BJ (cell line): ENCODE data around the gene SPTBN1. TPM values are rescaled to one million over a fixed set of nuclear protein-coding genes. Genes with fewer than 3 reads are reported as not detected.

ENCODE experiments used
- CTCF ChIA-PET: fragments of 350-600 bp; formaldehyde crosslinking; extraction: SDS; loops from one replicate; lab custom pipeline; 2021; ENCODE audit warnings: antibody characterized with exemption, inconsistent platforms; lab: Yijun Ruan, JAX
- POLR2A ChIA-PET: fragments of 300-600 bp; sonication (Branson Sonifier 250); formaldehyde crosslinking; extraction: SDS; loops from one replicate; lab custom pipeline; 2021; ENCODE audit warnings: antibody characterized with exemption; lab: Charles Lee
- DNase-seq: peaks from one replicate; pipeline ENCODE4 v3.0.0-alpha.2; 2011; ENCODE audit warnings: low read depth
- H3K27me3 ChIP-seq: 2 replicates; pipeline ENCODE4 v1.6.0; 2011; ENCODE audit warnings: low read length; ENCODE audit not compliant: control insufficient read depth, insufficient read depth
- H3K36me3 ChIP-seq: 2 replicates; pipeline ENCODE4 v1.5.1; 2011; ENCODE audit warnings: low read length; ENCODE audit not compliant: control insufficient read depth, insufficient read depth
- H3K4me3 ChIP-seq: 2 replicates; pipeline ENCODE4 v1.5.1; 2011; ENCODE audit warnings: low read depth, mild to moderate bottlenecking, control low read depth, low read length
- CTCF ChIP-seq: IDR thresholded peaks from 2 replicates; pipeline ENCODE4 v1.5.1; 2011; ENCODE audit warnings: low read depth, mild to moderate bottlenecking, control low read depth, inconsistent platforms, low read length, moderate library complexity; ENCODE audit not compliant: insufficient read depth
- polyA plus RNA-seq: library from polyadenylated mRNA; depleted of rRNA; stranded (reverse); fragments of >200 nt; gene quantifications from 2 replicates; pipeline ENCODE4 v1.2.3, GENCODE V29; 2011

SPTBN1 gene
- polyA plus RNA-seq, 1 experiment: 33.8 TPM

DNA sequence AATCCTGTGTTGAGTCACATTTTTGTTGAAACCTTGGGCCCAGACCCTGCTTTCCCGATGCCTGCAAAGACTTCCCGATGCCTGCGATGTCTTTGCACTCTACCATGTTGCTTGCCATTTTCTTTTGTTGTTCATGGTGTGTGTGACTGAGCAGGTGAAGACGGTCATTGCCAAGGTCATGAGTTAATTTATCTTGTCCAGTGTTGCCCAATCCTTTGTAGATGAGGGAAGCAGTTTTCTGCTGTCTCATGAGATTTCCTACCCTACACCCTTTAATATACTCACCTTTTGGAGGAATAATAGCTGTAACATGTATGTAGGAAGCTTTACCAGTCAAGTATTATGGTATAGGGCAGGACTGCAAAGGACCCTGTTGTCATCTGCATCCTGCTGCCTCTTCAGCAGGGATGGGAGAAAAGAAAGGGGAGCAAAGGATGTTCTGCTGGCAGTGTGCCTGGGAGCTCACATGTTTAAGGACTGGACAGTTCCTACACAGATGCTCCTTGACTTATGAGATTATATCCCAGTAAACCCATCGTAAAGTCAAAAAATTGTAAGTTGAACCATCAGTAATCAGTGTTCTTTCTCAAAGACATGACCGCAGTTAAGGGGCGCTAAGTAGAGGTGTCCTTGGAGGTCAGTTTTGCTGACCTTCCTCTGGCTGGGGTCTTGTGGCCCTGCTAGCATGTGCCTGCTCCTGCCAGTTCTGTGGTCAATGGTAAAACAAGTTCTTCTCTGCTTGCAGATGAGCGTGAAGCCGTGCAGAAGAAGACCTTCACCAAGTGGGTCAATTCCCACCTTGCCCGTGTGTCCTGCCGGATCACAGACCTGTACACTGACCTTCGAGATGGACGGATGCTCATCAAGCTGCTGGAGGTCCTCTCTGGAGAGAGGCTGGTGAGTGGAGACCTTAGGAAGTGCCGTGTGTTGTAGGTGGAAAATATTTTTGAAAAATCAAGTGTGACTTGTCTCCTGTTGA, 142.5 kb downstream of the SPTBN1 start:
- no peak for TF ChIP-seq CTCF
- CTCF ChIA-PET: interaction anchor here (0.9 kb wide), 1 partner anchor 10 kb away, joined by 3 read pairs; no protein-coding TSS in a partner anchor
- POLR2A ChIA-PET: no interaction called here
- no peak for DNase-seq
- no peaks in the 10 kb centered on the region for H3K36me3 ChIP-seq
- H3K4me3 ChIP-seq: no peak overlapping the region
- no peaks in the 10 kb centered on the region for H3K27me3 ChIP-seq

DNA sequence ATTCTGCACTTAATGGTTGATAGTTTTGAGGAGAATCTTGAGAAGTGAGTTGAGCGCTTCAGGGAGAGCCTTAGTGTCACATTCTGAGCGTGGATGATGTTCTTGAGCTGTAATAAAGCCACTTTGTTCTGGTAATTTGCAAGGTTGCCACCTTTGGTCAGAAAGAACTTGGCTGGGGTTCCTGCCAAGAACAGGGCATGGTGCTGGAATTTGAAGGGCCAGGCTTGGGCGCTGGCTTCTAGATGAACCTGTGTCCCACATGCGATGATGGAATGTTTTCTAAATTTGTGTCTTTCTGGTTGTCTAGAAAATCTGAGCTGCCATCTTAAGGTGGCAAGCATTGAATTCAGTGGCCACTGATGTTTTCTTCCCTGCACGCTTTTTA, 143.2 kb downstream of the SPTBN1 start:
- H3K27me3 ChIP-seq: no peaks in the 10 kb centered on the region
- no peak overlapping the region for H3K4me3 ChIP-seq
- DNase-seq: no peak
- POLR2A ChIA-PET: no interaction called here
- CTCF ChIA-PET: interaction anchor here (1.2 kb wide), 1 partner anchor 12 kb away, joined by 3 read pairs; no protein-coding TSS in a partner anchor
- no peaks in the 10 kb centered on the region for H3K36me3 ChIP-seq
- TF ChIP-seq CTCF: no peak

DNA sequence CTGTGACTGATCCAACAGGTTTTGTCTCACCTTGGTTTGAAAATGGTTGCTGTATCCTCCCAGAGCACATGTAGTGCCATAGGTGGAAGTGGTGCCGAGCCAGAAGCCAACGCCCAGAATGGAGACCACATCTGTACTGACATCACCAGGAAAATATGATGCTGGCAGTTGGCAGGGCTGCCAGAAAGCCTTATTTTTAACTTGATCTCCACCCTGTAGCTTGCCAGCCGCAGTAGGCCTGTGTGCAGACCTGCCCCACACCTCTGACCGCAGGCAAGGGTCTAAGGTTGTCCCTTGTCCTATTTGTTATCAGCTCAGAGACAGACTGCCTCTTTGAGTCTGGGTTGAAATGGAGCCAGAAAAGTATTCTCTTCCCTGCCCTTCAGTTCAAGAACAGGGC, 143.8 kb downstream of the SPTBN1 start:
- H3K27me3 ChIP-seq: no peaks in the 10 kb centered on the region
- H3K4me3 ChIP-seq: no peak overlapping the region
- no peak for TF ChIP-seq CTCF
- H3K36me3 ChIP-seq: no peaks in the 10 kb centered on the region
- DNase-seq: no peak
- CTCF ChIA-PET: interaction anchor here (0.6 to 1.2 kb wide), 2 partner anchors 13 to 1457 kb away, joined by 3 to 5 read pairs; no protein-coding TSS in a partner anchor
- POLR2A ChIA-PET: no interaction called here

DNA sequence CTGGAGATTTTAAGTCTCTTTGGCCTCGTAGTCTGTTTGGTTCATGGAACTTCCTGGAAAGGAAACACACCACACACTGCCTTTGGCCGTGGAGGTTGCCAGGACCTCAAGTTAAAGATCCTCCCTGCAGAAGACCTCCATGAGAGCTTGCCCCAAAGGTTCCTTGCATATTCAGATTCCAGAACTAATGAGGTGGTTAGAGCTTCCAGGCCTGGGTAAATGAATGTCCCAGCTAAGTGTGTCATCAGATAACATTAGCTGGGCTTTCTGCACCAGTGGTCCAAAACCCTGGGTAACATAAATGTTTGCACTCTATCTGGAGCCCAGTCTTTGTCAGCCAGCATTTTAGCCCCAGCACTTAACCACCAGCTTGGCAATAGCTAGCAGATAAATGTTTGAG, 145.2 kb downstream of the SPTBN1 start:
- no peak for DNase-seq
- Histone ChIP-seq H3K4me3 (no peak overlapping the region), H3K36me3 (no peaks in the 10 kb centered on the region), H3K27me3 (no peaks in the 10 kb centered on the region)
- ChIA-PET CTCF (interaction anchor here (0.6 kb wide), 1 partner anchor 17 kb away, joined by 3 read pairs; no protein-coding TSS in a partner anchor), POLR2A (no interaction called here)
- no peak for TF ChIP-seq CTCF

GRCh38 chr2:54602736-54603322, 146.7 kb downstream of the SPTBN1 start:
- H3K4me3 ChIP-seq: no peak overlapping the region
- POLR2A ChIA-PET: no interaction called here

More at GRCh38 chr2:54602736-54603322, 146.7 kb downstream of the SPTBN1 start:
- no peak for TF ChIP-seq CTCF
- CTCF ChIA-PET: interaction anchor here (0.7 kb wide), 3 partner anchors 17 to 872 kb away, joined by 3 read pairs; no protein-coding TSS in a partner anchor
- Histone ChIP-seq H3K36me3 (no peaks in the 10 kb centered on the region), H3K27me3 (no peaks in the 10 kb centered on the region)
- no peak for DNase-seq
